Neuron (in vitro differentiated cells): ENCODE results near the gene KNSTRN.

Source experiments
- H2AFZ ChIP-seq: one replicate; pipeline ENCODE4 v1.6.1; 2013; ENCODE audit warnings: low read depth, mild to moderate bottlenecking, inconsistent platforms, low read length, moderate library complexity
- H3K27me3 ChIP-seq: one replicate; pipeline ENCODE4 v1.6.1; 2013; ENCODE audit warnings: low read length; ENCODE audit not compliant: insufficient read depth
- H3K36me3 ChIP-seq: one replicate; pipeline ENCODE4 v1.6.1; 2013; ENCODE audit warnings: low read length; ENCODE audit not compliant: insufficient read depth
- H3K4me1 ChIP-seq: one replicate; pipeline ENCODE4 v1.6.1; 2013; ENCODE audit warnings: low read length; ENCODE audit not compliant: insufficient read depth
- H3K4me3 ChIP-seq: 2 replicates; pipeline ENCODE4 v1.5.1; 2013; ENCODE audit warnings: mild to moderate bottlenecking, low read length, moderate library complexity
- H3K9me3 ChIP-seq: one replicate; pipeline ENCODE4 v1.6.1; 2013; ENCODE audit warnings: low read length

The KNSTRN gene

GRCh38 chr15:40352281-40352901 is 30.1 kb upstream of the KNSTRN start:
- H3K27me3 ChIP-seq, result peaks cover 45% of the 10 kb centered on the region

GRCh38 chr15:40353697-40354096 is 28.8 kb upstream of the KNSTRN start:
- Histone ChIP-seq H3K9me3 (no peaks in the 10 kb centered on the region), H2AFZ (no peak overlapping the region), H3K36me3 (no peaks in the 10 kb centered on the region), H3K4me1 (peaks cover 9% of the 10 kb centered on the region), H3K27me3 (peaks cover 41% of the 10 kb centered on the region), H3K4me3 (no peak overlapping the region)

More at GRCh38 chr15:40352281-40352901, 30.1 kb upstream of the KNSTRN start:
- H3K4me1 ChIP-seq, result peaks cover 2% of the 10 kb centered on the region
- H3K4me3 ChIP-seq, result no peak overlapping the region
- H3K9me3 ChIP-seq, result no peaks in the 10 kb centered on the region
- H2AFZ ChIP-seq, result no peak overlapping the region
- no peaks in the 10 kb centered on the region for H3K36me3 ChIP-seq

DNA sequence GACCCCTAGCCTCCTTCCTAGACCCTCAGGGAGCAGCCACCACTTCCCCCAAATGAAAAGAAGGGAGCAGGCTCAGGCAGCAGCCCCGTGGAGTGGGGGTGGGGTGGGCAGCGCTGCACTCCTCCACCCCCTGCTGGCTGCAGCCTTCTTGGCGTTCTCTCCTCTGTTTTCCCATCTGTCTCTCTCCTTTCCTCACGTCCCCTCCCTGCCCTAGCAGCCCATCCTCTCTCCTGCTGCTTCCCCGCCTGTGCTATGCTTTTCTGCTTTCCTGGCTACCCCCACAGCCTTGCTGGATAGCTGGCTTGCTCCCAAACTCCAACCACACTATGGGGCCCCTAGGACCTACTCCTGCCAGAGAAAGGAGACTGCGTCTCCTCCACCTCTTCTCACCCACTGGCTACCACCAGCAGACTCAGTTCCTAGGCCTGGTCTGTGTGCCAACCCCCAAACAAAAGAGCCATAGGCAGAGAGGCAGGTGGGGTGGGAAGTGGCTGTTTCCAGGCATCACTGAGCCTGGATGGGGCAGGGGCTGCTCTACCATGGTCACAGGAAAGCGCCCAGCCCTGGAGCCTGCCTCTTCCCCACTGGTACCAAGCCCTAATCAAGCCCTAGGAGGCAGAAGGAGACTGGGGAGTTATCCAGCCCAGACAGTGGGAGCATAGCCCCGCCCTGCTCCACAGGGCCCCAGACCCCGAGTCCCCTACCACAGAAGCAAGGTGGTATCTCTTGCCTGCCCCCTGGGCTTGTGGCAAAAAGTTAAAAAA is 27.9 kb upstream of the KNSTRN start:
- Histone ChIP-seq H3K4me3 (no peak overlapping the region), H3K27me3 (peaks cover 44% of the 10 kb centered on the region), H2AFZ (no peak overlapping the region), H3K4me1 (peaks cover 13% of the 10 kb centered on the region), H3K9me3 (no peaks in the 10 kb centered on the region), H3K36me3 (no peaks in the 10 kb centered on the region)

- Histone ChIP-seq H3K4me3 (no peak overlapping the region), H3K36me3 (no peaks in the 10 kb centered on the region), H3K27me3 (peaks cover 46% of the 10 kb centered on the region), H3K9me3 (no peaks in the 10 kb centered on the region), H3K4me1 (peaks cover 13% of the 10 kb centered on the region), H2AFZ (no peak overlapping the region)
Measured at GRCh38 chr15:40355976-40356585, 26.4 kb upstream of the KNSTRN start.

DNA sequence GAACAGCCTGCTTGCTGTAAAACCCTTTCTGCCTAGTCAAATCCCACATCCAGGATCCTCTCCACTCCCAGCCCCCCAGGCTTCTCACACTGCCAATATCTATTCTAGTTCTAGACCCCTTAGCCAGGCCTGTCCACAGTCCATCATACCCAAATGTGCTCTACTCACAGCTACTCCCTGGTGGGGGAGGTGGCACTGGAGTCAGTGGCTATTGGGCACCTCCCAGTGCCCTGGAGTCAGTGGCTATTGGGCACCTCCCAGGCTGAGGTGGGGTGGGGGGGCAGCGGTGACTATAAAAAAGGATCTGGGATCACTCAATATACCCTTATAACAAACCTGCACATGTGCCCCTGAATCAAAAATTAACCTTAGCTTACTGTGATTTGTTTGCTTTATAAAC is 25.3 kb upstream of the KNSTRN start:
- Histone ChIP-seq H2AFZ (peak overlapping the region; percentile 96), H3K4me3 (peak overlapping the region; percentile 79), H3K9me3 (no peaks in the 10 kb centered on the region), H3K27me3 (peaks cover 52% of the 10 kb centered on the region), H3K4me1 (peaks cover 13% of the 10 kb centered on the region), H3K36me3 (no peaks in the 10 kb centered on the region)

DNA sequence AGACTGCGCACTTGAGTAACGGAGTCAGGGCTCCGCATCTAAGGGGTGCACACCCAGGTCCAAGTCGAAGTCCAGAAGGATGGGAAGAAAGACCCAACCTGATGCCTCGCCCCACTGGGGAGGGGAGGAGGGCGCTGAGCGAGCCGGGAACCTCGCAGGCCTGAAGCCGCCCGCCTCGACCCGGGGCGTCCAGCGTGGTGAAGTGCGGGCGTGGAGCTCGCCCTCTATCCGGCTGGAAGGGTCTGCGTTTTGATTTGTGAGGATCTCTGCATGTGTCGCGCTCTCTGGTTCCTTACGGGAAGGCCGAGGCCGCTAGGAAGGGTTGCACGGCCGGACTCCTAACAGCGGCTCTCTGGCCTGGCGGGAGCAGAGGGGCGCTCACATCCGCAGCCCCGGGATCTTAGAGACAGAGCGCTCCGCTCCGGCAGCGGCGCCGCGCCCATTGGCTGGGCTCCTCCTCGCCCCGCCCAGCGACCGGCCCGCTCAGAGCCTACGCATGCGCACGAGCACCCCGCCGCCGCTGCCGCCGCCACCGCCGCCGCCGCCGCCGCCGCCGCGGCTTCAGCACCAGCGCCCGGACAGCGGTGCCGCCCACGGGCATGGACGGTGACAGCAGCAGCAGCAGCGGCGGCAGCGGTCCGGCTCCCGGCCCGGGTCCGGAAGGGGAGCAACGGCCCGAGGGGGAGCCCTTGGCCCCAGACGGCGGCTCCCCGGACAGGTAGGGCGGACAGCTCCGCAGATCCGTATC is 24.6 kb upstream of the KNSTRN start, which contains the start of gene DISP2:
DISP2 (plus strand) TSS at position 497 of the 748 bp plus-strand sequence; CDS start at position 600, 103 bp downstream.
- Histone ChIP-seq H3K4me3 (peak within 1 kb of the TSS; percentile 79), H3K4me1 (peaks cover 13% of the 10 kb centered on the region), H3K9me3 (no peaks in the 10 kb centered on the region), H2AFZ (peak within 1 kb of the TSS; percentile 96), H3K27me3 (peaks cover 45% of the 10 kb centered on the region), H3K36me3 (no peaks in the 10 kb centered on the region)

DNA sequence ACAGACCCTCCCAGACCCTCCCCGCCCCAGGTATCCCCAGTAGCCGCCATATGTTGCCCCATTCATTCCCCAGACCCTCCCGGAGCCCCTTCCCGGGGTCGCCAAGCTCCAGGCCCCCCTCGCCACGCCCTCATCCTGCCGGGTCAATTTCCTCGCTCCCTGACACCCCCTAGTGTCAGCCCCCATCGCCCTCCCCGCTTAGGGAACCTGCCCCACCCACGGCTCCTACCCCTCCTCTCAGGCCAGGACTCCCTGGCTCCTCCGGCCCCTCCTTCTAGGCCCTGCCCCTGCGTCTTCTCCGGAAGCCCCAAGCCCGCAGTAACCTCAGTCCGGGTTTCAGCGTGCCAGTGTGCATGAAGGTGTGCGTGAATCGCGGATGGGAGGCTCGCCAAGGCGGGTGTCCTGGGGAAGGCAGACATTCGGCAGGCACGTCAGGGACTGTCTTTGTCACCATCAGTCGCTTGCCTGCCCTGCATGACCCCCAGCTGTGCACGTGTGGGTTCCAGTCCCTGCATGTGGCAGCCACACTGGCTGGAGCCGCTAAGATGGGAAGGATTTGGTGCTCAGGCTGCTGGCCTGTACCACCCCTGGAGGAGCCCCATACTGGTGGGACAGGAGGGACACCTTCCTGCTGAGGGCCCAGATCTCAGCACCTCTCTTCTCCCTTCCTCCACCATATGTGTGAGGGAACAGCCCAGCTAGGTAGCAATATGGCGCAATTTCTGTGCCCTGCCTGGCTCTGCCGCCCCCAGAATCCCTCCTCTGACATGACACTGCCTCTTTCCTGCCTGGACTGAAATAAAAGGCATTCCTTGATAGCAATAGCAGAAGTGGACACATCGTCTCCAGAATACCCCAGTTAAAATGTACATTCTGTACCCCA is 23.8 kb upstream of the KNSTRN start:
- H3K4me3 ChIP-seq, result peak overlapping the region; percentile 58
- H3K27me3 ChIP-seq, result peaks cover 38% of the 10 kb centered on the region
- no peaks in the 10 kb centered on the region for H3K36me3 ChIP-seq
- H3K4me1 ChIP-seq, result peaks cover 13% of the 10 kb centered on the region
- peak overlapping the region; percentile 96 for H2AFZ ChIP-seq
- no peaks in the 10 kb centered on the region for H3K9me3 ChIP-seq

DNA sequence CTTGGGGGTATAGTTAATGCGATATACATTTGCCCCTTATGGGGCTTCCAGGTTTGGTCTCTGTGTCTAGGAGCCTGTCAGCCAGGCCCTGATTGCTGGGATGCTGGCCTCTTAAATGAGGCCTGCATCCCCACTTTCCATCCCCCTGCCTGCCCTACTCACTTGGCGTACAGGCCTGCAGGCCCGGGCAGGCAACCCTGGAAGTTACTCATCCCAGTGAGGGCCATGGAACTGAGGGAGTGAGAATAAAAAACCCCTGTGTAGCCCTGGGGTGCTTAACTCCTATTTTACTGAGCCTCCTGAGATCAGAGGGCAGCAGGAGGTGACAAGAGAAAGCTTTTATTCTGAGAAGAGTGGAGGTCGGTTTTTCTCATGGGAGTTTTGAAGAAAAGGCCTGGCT is 22.5 kb upstream of the KNSTRN start:
- Histone ChIP-seq H2AFZ (no peak overlapping the region), H3K9me3 (no peaks in the 10 kb centered on the region), H3K27me3 (peaks cover 44% of the 10 kb centered on the region), H3K4me1 (peaks cover 13% of the 10 kb centered on the region), H3K4me3 (no peak overlapping the region), H3K36me3 (no peaks in the 10 kb centered on the region)

GRCh38 chr15:40361640-40362039 is 20.9 kb upstream of the KNSTRN start:
- H3K4me3 ChIP-seq, result no peak overlapping the region
- H3K27me3 ChIP-seq, result peaks cover 52% of the 10 kb centered on the region
- no peaks in the 10 kb centered on the region for H3K9me3 ChIP-seq
- H3K36me3 ChIP-seq, result no peaks in the 10 kb centered on the region
- H2AFZ ChIP-seq, result no peak overlapping the region
- peaks cover 13% of the 10 kb centered on the region for H3K4me1 ChIP-seq

- Histone ChIP-seq H3K4me1 (peaks cover 4% of the 10 kb centered on the region), H3K27me3 (peaks cover 61% of the 10 kb centered on the region), H3K4me3 (no peak overlapping the region), H3K9me3 (no peaks in the 10 kb centered on the region), H3K36me3 (no peaks in the 10 kb centered on the region), H2AFZ (no peak overlapping the region)
Measured at GRCh38 chr15:40363611-40364010, 18.9 kb upstream of the KNSTRN start.

DNA sequence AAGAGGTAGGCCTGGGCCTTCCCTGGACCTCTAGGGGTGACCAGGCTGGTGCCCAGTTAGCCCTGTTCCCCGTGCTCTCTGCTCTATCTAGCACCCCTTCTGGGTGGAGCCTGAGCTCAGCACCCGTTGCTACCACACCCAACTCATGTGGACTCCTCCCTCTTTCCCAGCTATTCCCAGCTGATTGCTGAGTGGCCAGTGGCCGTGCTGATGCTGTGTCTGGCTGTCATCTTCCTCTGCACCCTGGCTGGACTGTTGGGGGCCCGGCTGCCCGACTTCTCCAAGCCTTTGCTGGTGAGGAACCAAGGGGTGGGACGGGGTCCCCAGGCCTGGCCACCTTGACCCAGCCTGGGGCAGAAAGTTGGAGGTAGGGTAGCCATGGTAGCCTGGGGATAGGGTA is 18.3 kb upstream of the KNSTRN start:
- no peaks in the 10 kb centered on the region for H3K4me1 ChIP-seq
- H3K4me3 ChIP-seq, result no peak overlapping the region
- H3K36me3 ChIP-seq, result no peaks in the 10 kb centered on the region
- H2AFZ ChIP-seq, result no peak overlapping the region
- H3K9me3 ChIP-seq, result no peaks in the 10 kb centered on the region
- peaks cover 55% of the 10 kb centered on the region for H3K27me3 ChIP-seq

- H3K27me3 ChIP-seq, result peaks cover 48% of the 10 kb centered on the region
Measured at GRCh38 chr15:40365016-40365415, 17.5 kb upstream of the KNSTRN start.

More at GRCh38 chr15:40365016-40365415, 17.5 kb upstream of the KNSTRN start:
- H3K36me3 ChIP-seq, result no peaks in the 10 kb centered on the region
- H2AFZ ChIP-seq, result no peak overlapping the region
- no peak overlapping the region for H3K4me3 ChIP-seq
- no peaks in the 10 kb centered on the region for H3K9me3 ChIP-seq
- no peaks in the 10 kb centered on the region for H3K4me1 ChIP-seq
